H1 (cell line): Measurements from ENCODE around the gene PMS2. TPM values are rescaled to one million over a fixed set of nuclear protein-coding genes. Genes with fewer than 3 reads are reported as not detected.

Source experiments
- CTCF ChIA-PET: fragments of 300-600 bp; sonication (Branson Sonifier 250); formaldehyde crosslinking; loops from one replicate; lab custom pipeline; 2021; ENCODE audit not compliant: partially characterized antibody; lab: Charles Lee
- POLR2A ChIA-PET: fragments of 300-600 bp; sonication (Branson Sonifier 250); formaldehyde crosslinking; loops from one replicate; lab custom pipeline; 2021; ENCODE audit warnings: inconsistent platforms; ENCODE audit not compliant: partially characterized antibody; lab: Charles Lee
- DNase-seq, 2 experiments: peaks; one replicate each; pipeline versions ENCODE4 v3.0.0 to v3.0.0-alpha.2; 2010 to 2022; ENCODE audit warnings: low spot score in 2 of 2, low read depth in 1 of 2, mixed read lengths in 1 of 2
- FAIRE-seq: peaks from 2 replicates; lab custom pipeline; 2011; peaks lifted over from hg19 to GRCh38; lab: Jason Lieb, UNC
- H2AFZ ChIP-seq: 2 replicates; pipeline ENCODE4 v1.8.1; 2012; ENCODE audit warnings: low read length, inconsistent platforms
- H2AK5ac ChIP-seq: 2 replicates; pipeline ENCODE4 v1.6.1; 2013; ENCODE audit warnings: low read depth, low read length
- H2BK120ac ChIP-seq: replicated peaks from 2 replicates; pipeline ENCODE3; 2013; ENCODE audit warnings: low read depth, low read length, inconsistent platforms
- H2BK12ac ChIP-seq: 2 replicates; pipeline ENCODE4 v1.6.1; 2013; ENCODE audit warnings: low read depth, low read length
- H2BK15ac ChIP-seq: 2 replicates; pipeline ENCODE4 v1.6.1; 2013; ENCODE audit warnings: low read length
- H2BK20ac ChIP-seq: 2 replicates; pipeline ENCODE4 v1.6.1; 2013; ENCODE audit warnings: low read length
- H2BK5ac ChIP-seq: 2 replicates; pipeline ENCODE4 v1.6.1; 2013; ENCODE audit warnings: low read depth, low read length
- H3K14ac ChIP-seq: 2 replicates; pipeline ENCODE4 v1.6.1; 2013; ENCODE audit warnings: inconsistent platforms; ENCODE audit not compliant: insufficient read length
- H3K18ac ChIP-seq: 2 replicates; pipeline ENCODE4 v1.6.1; 2013; ENCODE audit warnings: low read length; ENCODE audit errors: extremely low read depth
- H3K23ac ChIP-seq: 2 replicates; pipeline ENCODE4 v1.6.1; 2013; ENCODE audit warnings: inconsistent platforms; ENCODE audit not compliant: insufficient read length
- H3K23me2 ChIP-seq: 2 replicates; pipeline ENCODE4 v1.6.1; 2013; ENCODE audit warnings: low read depth, low read length
- H3K27ac ChIP-seq: 2 replicates; pipeline ENCODE4 v1.6.1; 2011; ENCODE audit warnings: low read depth, low read length, inconsistent platforms
- H3K27me3 ChIP-seq, 4 experiments: replicated peaks in 1 of 4; 1 replicate in 1 of 4; 2 replicates in 3 of 4; pipeline versions ENCODE4 v1.6.1 to v1.8.1; 2011 to 2013; ENCODE audit warnings: low read length in 3 of 4, mild to moderate bottlenecking in 3 of 4, inconsistent platforms in 2 of 4, mixed read lengths in 2 of 4, moderate library complexity in 1 of 4; ENCODE audit not compliant: control insufficient read depth in 3 of 4, insufficient read depth in 3 of 4; ENCODE audit errors: extremely low read depth in 1 of 4
- H3K36me3 ChIP-seq, 4 experiments: 2 replicates each; pipeline versions ENCODE4 v1.6.1 to v1.8.1; 2011 to 2013; ENCODE audit warnings: mild to moderate bottlenecking in 4 of 4, low read length in 3 of 4, moderate library complexity in 2 of 4, control low read depth in 1 of 4, inconsistent platforms in 1 of 4; ENCODE audit not compliant: insufficient read depth in 4 of 4, control insufficient read depth in 2 of 4
- H3K4ac ChIP-seq: replicated peaks from 2 replicates; pipeline ENCODE3; 2013; ENCODE audit warnings: low read length, low read depth, mixed read lengths, inconsistent platforms; ENCODE audit not compliant: insufficient read length
- H3K4me1 ChIP-seq, 4 experiments: replicated peaks in 1 of 4; 1 replicate in 1 of 4; 2 replicates in 3 of 4; pipeline versions ENCODE4 v1.6.1 to v1.8.1; 2011 to 2013; ENCODE audit warnings: low read length in 3 of 4, inconsistent platforms in 2 of 4, mixed read lengths in 1 of 4; ENCODE audit not compliant: insufficient read depth in 4 of 4, control insufficient read depth in 3 of 4
- H3K4me2 ChIP-seq, 2 experiments: 2 replicates each; pipeline versions ENCODE4 v1.6.1 to v1.8.1; 2011 to 2013; ENCODE audit warnings: low read depth in 2 of 2, low read length in 2 of 2, control low read depth in 1 of 2, inconsistent platforms in 1 of 2, mild to moderate bottlenecking in 1 of 2; ENCODE audit not compliant: insufficient read depth in 1 of 2
- H3K4me3 ChIP-seq, 4 experiments: fragments of 200-600, 300-600 bp in 1 of 4; sonication (generic), shearing (Covaris generic), sonication (Bioruptor Twin) in 1 of 4; 2 replicates each; pipeline versions ENCODE4 v1.5.1 to v1.8.1; 2011 to 2016; ENCODE audit warnings: low read length in 4 of 4, low read depth in 3 of 4, control low read depth in 2 of 4, inconsistent platforms in 2 of 4, mild to moderate bottlenecking in 2 of 4, mixed read lengths in 1 of 4, moderate library complexity in 1 of 4; ENCODE audit not compliant: insufficient read depth in 2 of 4; ENCODE audit errors: extremely low read depth in 1 of 4
- H3K56ac ChIP-seq: replicated peaks from 2 replicates; pipeline ENCODE3; 2013; ENCODE audit warnings: low read depth, mild to moderate bottlenecking, mixed read lengths, low read length, inconsistent platforms; ENCODE audit not compliant: insufficient read length
- H3K79me1 ChIP-seq: 2 replicates; pipeline ENCODE4 v1.6.1; 2013; ENCODE audit warnings: low read depth, low read length, control low read depth
- H3K79me2 ChIP-seq, 2 experiments: 2 replicates each; pipeline versions ENCODE4 v1.6.1 to v1.8.1; 2012 to 2013; ENCODE audit warnings: low read length in 2 of 2, mild to moderate bottlenecking in 2 of 2, inconsistent platforms in 1 of 2; ENCODE audit not compliant: insufficient read depth in 2 of 2, control insufficient read depth in 1 of 2
- H3K9ac ChIP-seq, 4 experiments: replicated peaks in 1 of 4; 1 replicate in 1 of 4; 2 replicates in 3 of 4; pipeline versions ENCODE4 v1.6.1 to v1.8.1; 2011 to 2013; ENCODE audit warnings: low read depth in 3 of 4, low read length in 3 of 4, control low read depth in 2 of 4, mild to moderate bottlenecking in 2 of 4, moderate library complexity in 2 of 4, inconsistent platforms in 1 of 4; ENCODE audit errors: extremely low read depth in 1 of 4
- H3K9me3 ChIP-seq, 2 experiments: 2 replicates each; pipeline versions ENCODE4 v1.6.1 to v1.8.1; 2012 to 2013; ENCODE audit warnings: mild to moderate bottlenecking in 2 of 2, moderate library complexity in 2 of 2, control low read depth in 1 of 2, inconsistent platforms in 1 of 2, low read depth in 1 of 2, low read length in 1 of 2, mixed read lengths in 1 of 2; ENCODE audit not compliant: insufficient read depth in 2 of 2
- H4K20me1 ChIP-seq, 2 experiments: replicated peaks in 1 of 2; 2 replicates each; pipeline versions ENCODE3 to v1.8.1; 2011 to 2013; ENCODE audit warnings: inconsistent platforms in 2 of 2, low read length in 2 of 2, mild to moderate bottlenecking in 1 of 2; ENCODE audit not compliant: insufficient read depth in 2 of 2, control insufficient read depth in 1 of 2
- H4K5ac ChIP-seq: 2 replicates; pipeline ENCODE4 v1.6.1; 2013; ENCODE audit warnings: low read length, low read depth, mixed read lengths, inconsistent platforms; ENCODE audit not compliant: insufficient read length
- H4K8ac ChIP-seq: 2 replicates; pipeline ENCODE4 v1.8.0; 2013; ENCODE audit warnings: mild to moderate bottlenecking, moderate library complexity, low read length, inconsistent platforms; ENCODE audit not compliant: insufficient read depth; ENCODE audit errors: extremely low read depth
- H4K91ac ChIP-seq: replicated peaks from 2 replicates; pipeline ENCODE3; 2013; ENCODE audit warnings: low read length, mixed read lengths, inconsistent platforms; ENCODE audit not compliant: insufficient read length
- ASH2L ChIP-seq: fragments of 200-600, 300-600 bp; sonication (generic); IDR thresholded peaks from one replicate; pipeline ENCODE4 v1.7.1; 2017; ENCODE audit warnings: low read length
- BRCA1 ChIP-seq: IDR thresholded peaks from 2 replicates; pipeline ENCODE4 v1.6.1; 2012; ENCODE audit warnings: low read depth, low read length, improper control_type of control experiment
- EP300 ChIP-seq, 2 experiments: IDR thresholded peaks; 1 replicate in 1 of 2; 2 replicates in 1 of 2; pipeline ENCODE4 v1.6.1; 2011 to 2012; ENCODE audit warnings: low read depth in 2 of 2, low read length in 2 of 2, mild to moderate bottlenecking in 2 of 2, borderline replicate concordance in 1 of 2, inconsistent platforms in 1 of 2, moderate library complexity in 1 of 2
- JUN ChIP-seq: IDR thresholded peaks from 2 replicates; pipeline ENCODE4 v1.6.1; 2011; ENCODE audit warnings: low read depth, mild to moderate bottlenecking, improper control_type of control experiment, low read length
- NRF1 ChIP-seq: IDR thresholded peaks from 2 replicates; pipeline ENCODE4 v1.6.1; 2011; ENCODE audit warnings: mild to moderate bottlenecking, low read depth, low read length, improper control_type of control experiment
- POLR2A ChIP-seq, 2 experiments: IDR thresholded peaks; 1 replicate in 1 of 2; 2 replicates in 1 of 2; pipeline ENCODE4 v1.6.1; 2011; ENCODE audit warnings: low read depth in 2 of 2, low read length in 2 of 2, mild to moderate bottlenecking in 2 of 2; ENCODE audit errors: control extremely low read depth in 1 of 2
- RFX5 ChIP-seq: IDR thresholded peaks from 2 replicates; pipeline ENCODE4 v1.6.1; 2011; ENCODE audit warnings: low read depth, low read length, improper control_type of control experiment, borderline replicate concordance
- RNF2 ChIP-seq: fragments of 200-900, 300-1000 bp; sonication (generic); IDR thresholded peaks from 2 replicates; pipeline ENCODE4 v1.7.1; 2016; ENCODE audit warnings: borderline replicate concordance, low read depth, mild to moderate bottlenecking, antibody characterized with exemption, low read length; ENCODE audit not compliant: poor library complexity, severe bottlenecking; ENCODE audit errors: missing control alignments
- ZNF274 ChIP-seq: IDR thresholded peaks from 2 replicates; pipeline ENCODE4 v1.7.0; 2012; ENCODE audit warnings: low read length, borderline replicate concordance; ENCODE audit errors: extremely low read depth
- WGBS, 2 experiments: shearing (Covaris generic) in 1 of 2; methylation state at CpG; one replicate each; pipeline versions ENCODE4 v1.1.6 to v1.1.7; 2013 to 2015; ENCODE audit warnings: low lambda C conversion rate in 2 of 2, mixed read lengths in 2 of 2, inconsistent platforms in 1 of 2, low coverage in 1 of 2, missing lambda C conversion rate in 1 of 2; ENCODE audit not compliant: insufficient replicate concordance in 2 of 2, insufficient coverage in 1 of 2, insufficient read length in 1 of 2; ENCODE audit errors: extremely low coverage in 1 of 2, missing lambda C conversion rate in 1 of 2; 5-methylcytosine and 5-hydroxymethylcytosine counted together
- polyA plus RNA-seq, 7 experiments: library from polyadenylated mRNA; depleted of rRNA in 3 of 7; stranded (reverse) in 5 of 7; unstranded in 2 of 7; fragments of >200 nt in 5 of 7; fragments of 200-250 nt in 2 of 7; gene quantifications; 1 replicate in 5 of 7; 2 replicates in 1 of 7; 4 replicates in 1 of 7; pipeline versions ENCODE4 v1.2.1 to v1.2.3, GENCODE V29; 2011 to 2013; ENCODE audit warnings: missing spikeins in 2 of 7, mixed read lengths in 2 of 7
- total RNA-seq: library from RNA; stranded (reverse); fragmentation: NEBNext Ultra II Directional; extraction: Animal tissue kit (Norgen Biotek cat#: 25700); gene quantifications from 2 replicates; pipeline ENCODE4 v1.2.1, GENCODE V29; 2021
- TF ChIP-seq, protein P1 (sequence below): IDR thresholded peaks from 2 replicates; pipeline ENCODE4 v1.6.1; 2012; ENCODE audit warnings: inconsistent platforms

PMS2 gene
- total and polyA plus RNA-seq, 2 of the 8 experiments (the other 6 are each of a cell fraction or from before 2014, with no cell fraction given), result 4.8 to 12.1 TPM

DNA sequence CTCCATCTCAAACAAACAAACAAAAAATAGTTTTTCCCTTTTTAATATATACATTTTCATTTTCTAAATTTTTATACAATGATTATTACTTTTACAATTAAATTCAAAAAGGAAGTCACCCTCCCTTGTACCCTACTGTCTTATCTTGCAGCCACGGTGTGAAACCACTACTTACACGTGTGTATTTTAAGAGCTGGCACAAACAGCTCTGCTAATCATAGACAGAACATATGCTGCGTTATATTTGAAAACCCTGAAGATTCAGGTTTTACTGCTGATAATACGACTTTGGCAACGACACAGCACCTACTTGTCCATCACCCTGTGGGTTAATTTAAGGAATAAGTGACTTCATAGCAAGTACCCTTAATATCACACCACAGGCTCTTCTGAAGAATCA lies 23.3 kb upstream of the PMS2 start:
- Histone ChIP-seq H3K56ac (no peak overlapping the region), H2BK5ac (no peak overlapping the region), H3K23me2 (no peaks in the 10 kb centered on the region), H3K14ac (no peak overlapping the region), H4K20me1 (peaks cover 2 to 8% of the 10 kb centered on the region in 2 experiments), H3K4me2 (no peak overlapping the region), H3K23ac (no peak overlapping the region), H3K9me3 (no peaks in the 10 kb centered on the region), H3K79me2 (peaks cover 0 to 3% of the 10 kb centered on the region in 2 experiments; a peak in 2 of 4 replicates), H3K27me3 (no peaks in the 10 kb centered on the region), H4K91ac (no peak overlapping the region), H2BK120ac (no peak overlapping the region), H3K4me1 (no peaks in the 10 kb centered on the region), H3K4ac (no peak overlapping the region), H3K9ac (no peak overlapping the region), H2BK15ac (no peak overlapping the region), H3K27ac (no peak overlapping the region), H2AFZ (no peak overlapping the region), H3K36me3 (peaks cover 16 to 73% (median 37%) of the 10 kb centered on the region in 4 experiments), H2BK20ac (no peak overlapping the region), H3K18ac (no peak overlapping the region), H3K79me1 (peaks cover 7% of the 10 kb centered on the region; the same call in 1 of the 2 replicates), H3K4me3 (no peak overlapping the region), H2BK12ac (no peak overlapping the region), H4K8ac (no peak overlapping the region), H2AK5ac (no peak overlapping the region), H4K5ac (no peak overlapping the region)
- POLR2A ChIA-PET, result interaction anchor here (1.0 to 1.5 kb wide), 5 partner anchors 9 to 23 kb away, joined by 3 to 6 read pairs (median 3); partner anchors contain the start of genes AIMP2 and PMS2
- DNase-seq, result no peak
- WGBS, 2 experiments, result 96% methylated on average over 5 of the region's 5 CpGs; no CpG with 5 or more reads in 1 of the 2 experiments
- CTCF ChIA-PET, result interaction anchor here (0.6 kb wide), 1 partner anchor 66 kb away, joined by 3 read pairs; no protein-coding TSS in a partner anchor
- FAIRE-seq, result no peak
- TF ChIP-seq NRF1, result no peak
- no peak for TF ChIP-seq JUN
- no peak for TF ChIP-seq RFX5
- TF ChIP-seq, protein P1, sequence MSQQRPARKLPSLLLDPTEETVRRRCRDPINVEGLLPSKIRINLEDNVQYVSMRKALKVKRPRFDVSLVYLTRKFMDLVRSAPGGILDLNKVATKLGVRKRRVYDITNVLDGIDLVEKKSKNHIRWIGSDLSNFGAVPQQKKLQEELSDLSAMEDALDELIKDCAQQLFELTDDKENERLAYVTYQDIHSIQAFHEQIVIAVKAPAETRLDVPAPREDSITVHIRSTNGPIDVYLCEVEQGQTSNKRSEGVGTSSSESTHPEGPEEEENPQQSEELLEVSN, result no peak
- TF ChIP-seq ASH2L, result no peak
- TF ChIP-seq BRCA1, result no peak
- TF ChIP-seq ZNF274, result no peak
- no peak for TF ChIP-seq RNF2
- TF ChIP-seq POLR2A (IDR thresholded peaks at IDR 0.05; ENCODE audit: control extremely low read depth in 1 of 2, low read depth in 2 of 2, low read length in 2 of 2), result no peak
- no peak for TF ChIP-seq EP300 (IDR thresholded peaks at IDR 0.05; ENCODE audit: borderline replicate concordance in 1 of 2, low read depth in 2 of 2, low read length in 2 of 2)
